Keratinocyte (primary cell): ENCODE data around the gene COL25A1. TPM values are rescaled to one million over a fixed set of nuclear protein-coding genes. Genes with fewer than 3 reads are reported as not detected.

Source experiments
- DNase-seq: peaks from one replicate; pipeline ENCODE4 v3.0.0-alpha.2; 2011; ENCODE audit warnings: low read depth, missing footprints, low spot score
- FAIRE-seq: peaks from 2 replicates; lab custom pipeline; 2011; peaks lifted over from hg19 to GRCh38; lab: Jason Lieb, UNC
- H2AFZ ChIP-seq: 2 replicates; pipeline ENCODE4 v1.6.0; 2012; ENCODE audit warnings: low read length, control low read depth, inconsistent platforms; ENCODE audit not compliant: control insufficient read depth
- H3K27ac ChIP-seq: 2 replicates; pipeline ENCODE4 v1.5.1; 2011; ENCODE audit warnings: low read length; ENCODE audit not compliant: control insufficient read depth, insufficient read depth
- H3K27me3 ChIP-seq: 3 replicates; pipeline ENCODE4 v1.6.0; 2011; ENCODE audit warnings: low read length; ENCODE audit not compliant: control insufficient read depth, insufficient read depth; ENCODE audit errors: extremely low read depth
- H3K36me3 ChIP-seq, 2 experiments: 2 replicates in 1 of 2; 3 replicates in 1 of 2; pipeline ENCODE4 v1.5.1; 2011; ENCODE audit warnings: low read length in 2 of 2, mild to moderate bottlenecking in 1 of 2; ENCODE audit not compliant: control insufficient read depth in 2 of 2, insufficient read depth in 2 of 2; ENCODE audit errors: extremely low read depth in 1 of 2
- H3K4me1 ChIP-seq: 3 replicates; pipeline ENCODE4 v1.5.1; 2011; ENCODE audit warnings: low read length; ENCODE audit not compliant: control insufficient read depth, insufficient read depth; ENCODE audit errors: extremely low read depth
- H3K4me2 ChIP-seq: 3 replicates; pipeline ENCODE4 v1.6.0; 2011; ENCODE audit warnings: low read depth, low read length; ENCODE audit not compliant: control insufficient read depth, insufficient read depth; ENCODE audit errors: extremely low read depth
- H3K4me3 ChIP-seq, 3 experiments: fragments of 200-600 bp in 1 of 3; sonication (generic) in 1 of 3; 2 replicates in 2 of 3; 3 replicates in 1 of 3; pipeline ENCODE4 v1.5.1; 2011 to 2016; ENCODE audit warnings: low read length in 3 of 3, mild to moderate bottlenecking in 3 of 3, control low read depth in 2 of 3, inconsistent platforms in 1 of 3, low read depth in 1 of 3, mixed read lengths in 1 of 3, mixed run types in 1 of 3, moderate library complexity in 1 of 3; ENCODE audit not compliant: control insufficient read depth in 2 of 3, insufficient read depth in 2 of 3; ENCODE audit errors: extremely low read depth in 1 of 3
- H3K79me2 ChIP-seq: 2 replicates; pipeline ENCODE4 v1.6.0; 2012; ENCODE audit warnings: low read length; ENCODE audit not compliant: control insufficient read depth, insufficient read depth
- H3K9ac ChIP-seq: 3 replicates; pipeline ENCODE4 v1.6.0; 2011; ENCODE audit warnings: low read length; ENCODE audit not compliant: control insufficient read depth, insufficient read depth; ENCODE audit errors: extremely low read depth
- H3K9me1 ChIP-seq: 3 replicates; pipeline ENCODE4 v1.6.0; 2011; ENCODE audit warnings: low read length; ENCODE audit not compliant: control insufficient read depth, insufficient read depth; ENCODE audit errors: extremely low read depth
- H3K9me3 ChIP-seq: 2 replicates; pipeline ENCODE4 v1.5.1; 2012; ENCODE audit warnings: low read depth, low read length; ENCODE audit not compliant: control insufficient read depth
- H4K20me1 ChIP-seq: 3 replicates; pipeline ENCODE4 v1.6.0; 2011; ENCODE audit warnings: low read length; ENCODE audit not compliant: control insufficient read depth, insufficient read depth; ENCODE audit errors: extremely low read depth
- CTCF ChIP-seq, 3 experiments: IDR thresholded peaks in 1 of 3; conservative IDR thresholded peaks in 1 of 3; optimal IDR thresholded peaks in 1 of 3; 2 replicates in 2 of 3; 3 replicates in 1 of 3; pipeline versions ENCODE3 to v1.5.1; 2011; ENCODE audit warnings: low read length in 3 of 3, mild to moderate bottlenecking in 3 of 3, moderate library complexity in 2 of 3, control low read depth in 1 of 3, inconsistent platforms in 1 of 3; ENCODE audit not compliant: insufficient read depth in 2 of 3; ENCODE audit errors: extremely low read depth in 1 of 3
- EZH2 ChIP-seq: IDR thresholded peaks from one replicate; pipeline ENCODE4 v1.6.1; 2012; ENCODE audit warnings: inconsistent platforms, mild to moderate bottlenecking, low read length, moderate library complexity
- dilution Hi-C: fragments of 300-500 bp; cut with MboI; formaldehyde crosslinking; loops from one replicate; pipeline ENCODE4 v1.7.0; 2020; ENCODE audit warnings: low sequenced_read_pairs; ENCODE audit not compliant: extremely low pct_ligation_motif_present
- polyA plus RNA-seq, 5 experiments: library from polyadenylated mRNA; depleted of rRNA in 3 of 5; stranded (reverse) in 3 of 5; stranded (forward) in 1 of 5; unstranded in 1 of 5; fragments of >200 nt; gene quantifications; 1 replicate in 1 of 5; 2 replicates in 3 of 5; 3 replicates in 1 of 5; pipeline versions ENCODE4 v1.2.1 to v1.2.3, GENCODE V29; 2011 to 2012; ENCODE audit warnings: missing spikeins in 2 of 5, low read depth in 1 of 5, low replicate concordance in 1 of 5

The COL25A1 gene
- polyA plus RNA-seq, 1 donor (not counting 4 experiments of a cell fraction or from before 2014, with no cell fraction given): not detected

- H3K27ac ChIP-seq: no peak overlapping the region
- no peaks in the 10 kb centered on the region for H3K9me1 ChIP-seq
- dilution Hi-C loops: no loop called here
- no peak for DNase-seq
- TF ChIP-seq EZH2 (no peak), CTCF (optimal IDR thresholded peaks at IDR 0.05 in 1 of 3, IDR thresholded peaks at IDR 0.05 in 1 of 3, conservative IDR thresholded peaks at IDR 0.05 in 1 of 3; ENCODE audit: extremely low read depth in 1 of 3, insufficient read depth in 2 of 3, low read length in 3 of 3) (no peak)
- H3K27me3 ChIP-seq: no peaks in the 10 kb centered on the region
- H3K79me2 ChIP-seq: no peaks in the 10 kb centered on the region
- peaks cover 6% of the 10 kb centered on the region for H3K4me1 ChIP-seq
- H4K20me1 ChIP-seq: no peaks in the 10 kb centered on the region
- no peak overlapping the region for H3K9ac ChIP-seq
- H3K36me3 ChIP-seq: no peaks in the 10 kb centered on the region
- no peak overlapping the region for H3K4me3 ChIP-seq
- no peaks in the 10 kb centered on the region for H3K9me3 ChIP-seq
- no peak for FAIRE-seq
- H3K4me2 ChIP-seq: no peak overlapping the region
- H2AFZ ChIP-seq: no peak overlapping the region
These were observed 7.9 kb downstream of the COL25A1 start for GRCh38 chr4:109294468-109295020.

DNA sequence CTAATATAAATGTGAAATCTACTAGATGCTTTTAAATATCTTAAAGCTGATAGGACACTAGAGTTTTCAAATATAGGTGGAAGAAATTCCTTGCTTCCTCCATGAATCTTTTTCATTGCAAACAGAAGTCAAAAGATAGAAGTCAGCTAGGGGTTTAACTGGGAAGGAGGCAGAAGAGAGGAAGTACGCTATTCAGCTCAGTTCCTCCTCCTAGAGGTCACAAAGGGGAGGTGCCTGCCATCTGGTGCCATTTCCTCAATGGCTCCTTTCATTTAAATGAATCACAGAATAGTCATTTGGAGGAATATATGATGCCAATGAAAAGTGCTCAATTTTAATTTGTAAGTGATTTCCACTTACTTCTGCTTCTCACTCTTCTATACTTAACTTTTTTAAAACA, 8.5 kb downstream of the COL25A1 start:
- Histone ChIP-seq H2AFZ (no peak overlapping the region), H3K27ac (no peak overlapping the region), H3K36me3 (no peaks in the 10 kb centered on the region), H3K9ac (no peak overlapping the region), H3K9me3 (no peaks in the 10 kb centered on the region), H3K4me3 (no peak overlapping the region), H3K4me2 (no peak overlapping the region), H3K79me2 (no peaks in the 10 kb centered on the region), H3K4me1 (peaks cover 6% of the 10 kb centered on the region), H3K27me3 (no peaks in the 10 kb centered on the region), H4K20me1 (no peaks in the 10 kb centered on the region), H3K9me1 (no peaks in the 10 kb centered on the region)
- TF ChIP-seq CTCF (optimal IDR thresholded peaks at IDR 0.05 in 1 of 3, IDR thresholded peaks at IDR 0.05 in 1 of 3, conservative IDR thresholded peaks at IDR 0.05 in 1 of 3; ENCODE audit: extremely low read depth in 1 of 3, insufficient read depth in 2 of 3, low read length in 3 of 3) (peak; percentile 16 to 41 (median 39)), EZH2 (no peak)
- DNase-seq: no peak
- FAIRE-seq: no peak
- dilution Hi-C loops: no loop called here
